ENCODE data around the gene CTTNBP2NL. TPM values are rescaled to one million over a fixed set of nuclear protein-coding genes. Genes with fewer than 3 reads are reported as not detected.
A peak's percentile ranks its signal among the peaks of the same experiment; 100 is the strongest.

Gene CTTNBP2NL
- total RNA-seq, 2 donors from 2014 or later: 32.5 to 66.5 TPM

DNA sequence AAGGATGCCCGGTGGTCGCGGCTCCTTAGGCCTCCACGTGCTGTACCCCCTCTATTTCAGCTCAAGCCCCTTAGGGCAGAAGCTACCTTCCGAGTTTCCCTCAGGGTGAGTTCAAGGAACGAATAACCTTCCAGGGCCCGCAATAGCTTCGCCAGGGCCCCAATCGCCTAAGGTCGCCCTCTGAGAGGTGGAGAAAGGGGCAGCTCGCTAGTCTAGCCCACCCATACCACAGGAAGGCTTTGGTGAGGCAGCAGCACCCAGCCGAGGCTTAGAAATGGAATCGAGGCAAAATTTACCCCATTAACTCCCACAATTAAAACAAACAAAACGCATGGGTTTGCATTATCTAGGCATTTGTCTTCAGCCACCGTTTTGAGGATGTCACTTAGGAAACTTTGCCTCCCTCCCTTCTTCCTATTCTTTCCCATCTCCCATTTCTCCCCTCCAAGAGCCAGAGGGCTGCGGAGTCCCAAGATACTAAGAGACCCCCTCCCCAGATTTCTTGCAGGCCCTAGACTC is 113.7 kb downstream of the CTTNBP2NL start:
- Histone ChIP-seq H3K27me3 (replicated peaks; ENCODE audit: insufficient read depth) (no peaks in the 10 kb centered on the region), H3K9me3 (no peaks in the 10 kb centered on the region), H3K4me1 (ENCODE audit: control insufficient read depth in 1 of 2, low read depth in 2 of 2) (peaks cover 4 to 26% of the 10 kb centered on the region in 2 donors), H3K27ac (peak overlapping the region in 1 of 2 donors; percentile 1), H3K36me3 (no peaks in the 10 kb centered on the region), H3K4me3 (peak overlapping the region; percentile 82)
- TF ChIP-seq, protein P1, sequence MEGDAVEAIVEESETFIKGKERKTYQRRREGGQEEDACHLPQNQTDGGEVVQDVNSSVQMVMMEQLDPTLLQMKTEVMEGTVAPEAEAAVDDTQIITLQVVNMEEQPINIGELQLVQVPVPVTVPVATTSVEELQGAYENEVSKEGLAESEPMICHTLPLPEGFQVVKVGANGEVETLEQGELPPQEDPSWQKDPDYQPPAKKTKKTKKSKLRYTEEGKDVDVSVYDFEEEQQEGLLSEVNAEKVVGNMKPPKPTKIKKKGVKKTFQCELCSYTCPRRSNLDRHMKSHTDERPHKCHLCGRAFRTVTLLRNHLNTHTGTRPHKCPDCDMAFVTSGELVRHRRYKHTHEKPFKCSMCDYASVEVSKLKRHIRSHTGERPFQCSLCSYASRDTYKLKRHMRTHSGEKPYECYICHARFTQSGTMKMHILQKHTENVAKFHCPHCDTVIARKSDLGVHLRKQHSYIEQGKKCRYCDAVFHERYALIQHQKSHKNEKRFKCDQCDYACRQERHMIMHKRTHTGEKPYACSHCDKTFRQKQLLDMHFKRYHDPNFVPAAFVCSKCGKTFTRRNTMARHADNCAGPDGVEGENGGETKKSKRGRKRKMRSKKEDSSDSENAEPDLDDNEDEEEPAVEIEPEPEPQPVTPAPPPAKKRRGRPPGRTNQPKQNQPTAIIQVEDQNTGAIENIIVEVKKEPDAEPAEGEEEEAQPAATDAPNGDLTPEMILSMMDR (IDR thresholded peaks at IDR 0.05): no peak
- DNase-seq (ENCODE audit: low spot score): no peak
- ATAC-seq (ENCODE audit: insufficient number of reproducible peaks, low FRiP score, low read depth): no peak

DNA sequence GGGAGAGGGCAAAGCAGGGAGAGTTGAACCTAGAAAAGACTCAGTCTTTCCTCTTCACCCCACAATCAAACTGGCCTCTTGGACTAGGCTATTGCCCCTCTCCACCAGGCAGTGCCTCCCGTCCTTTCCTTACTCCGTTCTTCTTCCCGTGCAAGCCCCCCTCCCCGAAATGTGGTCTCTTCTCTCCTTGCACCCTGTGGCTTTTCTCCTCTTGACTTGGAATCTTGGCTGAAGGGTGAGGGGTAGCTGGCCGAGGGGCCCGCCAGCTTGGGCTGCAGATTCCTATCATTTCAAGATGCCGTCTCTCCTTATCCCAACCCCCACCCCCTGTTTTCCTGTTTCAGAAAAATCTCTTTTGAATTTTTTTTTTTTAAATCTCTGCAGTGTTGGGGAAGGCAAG is 114.3 kb downstream of the CTTNBP2NL start:
- Histone ChIP-seq H3K9me3 (no peaks in the 10 kb centered on the region), H3K27me3 (replicated peaks; ENCODE audit: insufficient read depth) (no peaks in the 10 kb centered on the region), H3K4me3 (no peak overlapping the region), H3K27ac (no peak overlapping the region), H3K4me1 (ENCODE audit: control insufficient read depth in 1 of 2, low read depth in 2 of 2) (peaks cover 4 to 26% of the 10 kb centered on the region in 2 donors), H3K36me3 (no peaks in the 10 kb centered on the region)
- ATAC-seq (ENCODE audit: insufficient number of reproducible peaks, low FRiP score, low read depth): no peak
- no peak for DNase-seq (ENCODE audit: low spot score)
- TF ChIP-seq, protein P1 (IDR thresholded peaks at IDR 0.05): no peak

Other genes with a start within 250 kb of the CTTNBP2NL start
- 10 to 100 TPM; 10.0 to 15.4 TPM for gene WNT2B, start 112.8 kb downstream of the CTTNBP2NL start, total RNA-seq
- 10 to 100 TPM; 20.3 to 32.2 TPM for gene ST7L, start 222.9 kb downstream of the CTTNBP2NL start, total RNA-seq
- gene CAPZA1, start 223.6 kb downstream of the CTTNBP2NL start, total RNA-seq: 100 to 1,000 TPM in 1 of 2 donors, 10 to 100 TPM in 1; 87.3 to 144 TPM

All from thoracic aorta (tissue), 2 donors.